ENCODE measurements around the gene XRCC5.

Gene XRCC5

GRCh38 chr2:216086207-216086893, 22.8 kb upstream of the XRCC5 start:
- DNase-seq: no peak

- no peak for DNase-seq
These were observed 18.8 kb upstream of the XRCC5 start for GRCh38 chr2:216090369-216090786.

GRCh38 chr2:216092646-216093045, 16.5 kb upstream of the XRCC5 start:
- no peak for DNase-seq

GRCh38 chr2:216094701-216095100, 14.4 kb upstream of the XRCC5 start:
- DNase-seq: no peak

- DNase-seq: no peak
These were observed 10.5 kb upstream of the XRCC5 start for GRCh38 chr2:216098421-216099334.

GRCh38 chr2:216101109-216101508, 8.0 kb upstream of the XRCC5 start:
- DNase-seq: no peak

GRCh38 chr2:216103213-216103612, 5.9 kb upstream of the XRCC5 start:
- no peak for DNase-seq

- DNase-seq: no peak
These were observed 4.5 kb upstream of the XRCC5 start for GRCh38 chr2:216104691-216105090.

- no peak for DNase-seq
These were observed 1.8 kb upstream of the XRCC5 start for GRCh38 chr2:216107320-216107719.

GRCh38 chr2:216107760-216108159, 1.4 kb upstream of the XRCC5 start:
- DNase-seq: no peak

- DNase-seq: no peak
These were observed 710 bp upstream of the XRCC5 start for GRCh38 chr2:216108310-216108966.

GRCh38 chr2:216109962-216110614, 940 bp downstream of the XRCC5 start:
- DNase-seq: no peak

GRCh38 chr2:216110620-216111019, 1.5 kb downstream of the XRCC5 start:
- DNase-seq: no peak

GRCh38 chr2:216111122-216111521, 2.0 kb downstream of the XRCC5 start:
- no peak for DNase-seq

GRCh38 chr2:216112926-216113325, 3.8 kb downstream of the XRCC5 start:
- DNase-seq: no peak

- DNase-seq: no peak
These were observed 4.4 kb downstream of the XRCC5 start for GRCh38 chr2:216113572-216113971.

- no peak for DNase-seq
These were observed 5.2 kb downstream of the XRCC5 start for GRCh38 chr2:216114382-216114713.

- peak; percentile 97 for DNase-seq
These were observed 5.8 kb downstream of the XRCC5 start for GRCh38 chr2:216114714-216115531.

- no peak for DNase-seq
These were observed 7.3 kb downstream of the XRCC5 start for GRCh38 chr2:216116418-216116817.

- DNase-seq: no peak
These were observed 8.6 kb downstream of the XRCC5 start for GRCh38 chr2:216117561-216118340.

- no peak for DNase-seq
These were observed 9.3 kb downstream of the XRCC5 start for GRCh38 chr2:216118474-216118873.

GRCh38 chr2:216119146-216119545, 10.0 kb downstream of the XRCC5 start:
- no peak for DNase-seq

All from CD4-positive, alpha-beta T cell treated with Interferon gamma for 1 hour (primary cell).